ENCODE measurements around the gene ZRANB3.
A peak's percentile ranks its signal among the peaks of the same experiment; 100 is the strongest.

- peak in 1 of 2 donors; percentile 3 for TF ChIP-seq POLR2AphosphoS5 (IDR thresholded peaks at IDR 0.05)
- TF ChIP-seq CTCF (IDR thresholded peaks at IDR 0.05): peak in 2 of 6 experiments; percentile 4 to 12
- peak in 1 of 4 donors; percentile 12 for TF ChIP-seq POLR2A (IDR thresholded peaks at IDR 0.05)
These were observed at the start of gene ZRANB3 for GRCh38 chr2:135530313-135531230.
